CD4-positive, alpha-beta memory T cell (primary cell): ENCODE measurements around the gene AK9. TPM values are rescaled to one million over a fixed set of nuclear protein-coding genes. Genes with fewer than 3 reads are reported as not detected.

ENCODE experiments used
- CTCF ChIA-PET: fragments of 350-600 bp; sonication (Branson Sonifier 250); formaldehyde crosslinking; loops from one replicate; lab custom pipeline; 2021; ENCODE audit warnings: inconsistent platforms; ENCODE audit not compliant: partially characterized antibody; lab: Charles Lee
- POLR2A ChIA-PET: fragments of 350-600 bp; sonication (Branson Sonifier 250); formaldehyde crosslinking; loops from one replicate; lab custom pipeline; 2021; ENCODE audit not compliant: partially characterized antibody; lab: Charles Lee
- DNase-seq, 5 donors: peaks; one replicate each; pipeline versions ENCODE4 v3.0.0 to v3.0.0-alpha.2; 2020 to 2022; ENCODE audit warnings: mixed read lengths in 1 of 5
- H3K27ac ChIP-seq: one replicate; pipeline ENCODE4 v1.7.0; 2013; ENCODE audit warnings: low read depth, low read length
- H3K27me3 ChIP-seq: 2 replicates; pipeline ENCODE4 v1.7.0; 2013; ENCODE audit warnings: mild to moderate bottlenecking, low read length, moderate library complexity; ENCODE audit not compliant: insufficient read depth
- H3K36me3 ChIP-seq: 2 replicates; pipeline ENCODE4 v1.7.0; 2013; ENCODE audit warnings: mild to moderate bottlenecking, low read length, moderate library complexity; ENCODE audit not compliant: insufficient read depth
- H3K4me1 ChIP-seq: 2 replicates; pipeline ENCODE4 v1.7.0; 2013; ENCODE audit warnings: mild to moderate bottlenecking, low read length, moderate library complexity; ENCODE audit not compliant: insufficient read depth
- H3K4me3 ChIP-seq, 2 donors: one replicate each; pipeline ENCODE4 v1.7.0; 2013; ENCODE audit warnings: low read length in 2 of 2, mild to moderate bottlenecking in 1 of 2
- H3K9me3 ChIP-seq, 2 donors: one replicate each; pipeline ENCODE4 v1.7.0; 2013; ENCODE audit warnings: low read length in 2 of 2, control low read depth in 1 of 2; ENCODE audit not compliant: control insufficient read depth in 1 of 2
- H3K27ac Mint-ChIP-seq, 7 donors: one replicate each; pipeline ENCODE4 v1.8.0; 2020 to 2021; ENCODE audit warnings: mixed read lengths in 7 of 7, mild to moderate bottlenecking in 6 of 7, inconsistent platforms in 3 of 7, moderate library complexity in 3 of 7
- H3K27me3 Mint-ChIP-seq, 2 donors: one replicate each; pipeline ENCODE4 v1.8.0; 2020 to 2021; ENCODE audit warnings: mixed read lengths in 2 of 2
- H3K36me3 Mint-ChIP-seq, 2 donors: one replicate each; pipeline ENCODE4 v1.8.0; 2020 to 2021; ENCODE audit warnings: mixed read lengths in 2 of 2, inconsistent platforms in 1 of 2, mild to moderate bottlenecking in 1 of 2
- H3K4me1 Mint-ChIP-seq, 4 donors: one replicate each; pipeline ENCODE4 v1.8.0; 2020 to 2021; ENCODE audit warnings: mixed read lengths in 4 of 4, mild to moderate bottlenecking in 1 of 4
- H3K4me3 Mint-ChIP-seq, 8 donors: one replicate each; pipeline ENCODE4 v1.8.0; 2020 to 2021; ENCODE audit warnings: mixed read lengths in 8 of 8, mild to moderate bottlenecking in 7 of 8, moderate library complexity in 6 of 8, inconsistent platforms in 3 of 8
- H3K9me3 Mint-ChIP-seq, 8 donors: one replicate each; pipeline ENCODE4 v1.8.0; 2020 to 2021; ENCODE audit warnings: mixed read lengths in 8 of 8, mild to moderate bottlenecking in 5 of 8, inconsistent platforms in 3 of 8, moderate library complexity in 1 of 8
- intact Hi-C: fragments of 100-400 bp; cut with micrococcal nuclease; formaldehyde crosslinking; loops from one replicate; pipeline ENCODE4 v1.15.1; 2023
- polyA plus RNA-seq, 2 donors: library from polyadenylated mRNA; unstranded; fragments of 300-500 nt; fragmentation: Illumina TruSeq; gene quantifications; one replicate each; pipeline ENCODE4 v1.2.3, GENCODE V29; 2021
- total RNA-seq, 2 experiments: library from RNA; stranded (reverse); gene quantifications; one replicate each; pipeline ENCODE4 v1.2.3, GENCODE V29; 2021

The AK9 gene
- total and polyA plus RNA-seq, 4 experiments from 2014 or later = 5.1 to 18.4 (median 12.5) TPM

GRCh38 chr6:109449064-109449794, 241.8 kb downstream of the AK9 start:
- no peak overlapping the region for H3K27ac ChIP-seq
- Mint-ChIP-seq H3K27ac (peak overlapping the region; percentile 73 to 93 (median 85)), H3K9me3 (peaks cover 0 to 1% (median 0%) of the 10 kb centered on the region in 8 donors), H3K4me3 (peak overlapping the region in 6 of 8 donors; percentile 3 to 71 (median 64)), H3K36me3 (peaks cover 18 to 40% of the 10 kb centered on the region in 2 donors), H3K27me3 (no peaks in the 10 kb centered on the region), H3K4me1 (peaks cover 24 to 56% (median 42%) of the 10 kb centered on the region in 4 donors)
- ChIA-PET POLR2A (interaction anchor here (0.9 to 13.4 kb wide), 10 partner anchors 5 to 591 kb away, joined by 3 to 220 read pairs (median 6); partner anchors contain the start of genes CD164, MICAL1, PPIL6 and SMPD2), CTCF (interaction anchor here (0.8 to 8.6 kb wide), 5 partner anchors 6 to 261 kb away, joined by 3 to 70 read pairs (median 4); partner anchors contain the start of genes PPIL6 and SMPD2)
- DNase-seq = no peak
- intact Hi-C loops = no loop called here
- H3K9me3 ChIP-seq = no peaks in the 10 kb centered on the region
- H3K27me3 ChIP-seq = no peaks in the 10 kb centered on the region
- no peak overlapping the region for H3K4me3 ChIP-seq
- peaks cover 27% of the 10 kb centered on the region for H3K36me3 ChIP-seq
- H3K4me1 ChIP-seq = peaks cover 58% of the 10 kb centered on the region

- no peaks in the 10 kb centered on the region for H3K9me3 ChIP-seq
- H3K4me1 ChIP-seq = peaks cover 52% of the 10 kb centered on the region
- no peak for DNase-seq
- H3K27me3 ChIP-seq = no peaks in the 10 kb centered on the region
- intact Hi-C loops = no loop called here
- no peak overlapping the region for H3K4me3 ChIP-seq
- CTCF ChIA-PET = interaction anchor here (0.8 to 2.0 kb wide), 2 partner anchors 33 to 65 kb away, joined by 4 read pairs; no protein-coding TSS in a partner anchor
- H3K27ac ChIP-seq = no peak overlapping the region
- Mint-ChIP-seq H3K27me3 (no peaks in the 10 kb centered on the region), H3K27ac (peak overlapping the region; percentile 63 to 93 (median 81)), H3K4me1 (peaks cover 20 to 50% (median 38%) of the 10 kb centered on the region in 4 donors), H3K36me3 (peaks cover 18 to 45% of the 10 kb centered on the region in 2 donors), H3K4me3 (no peak overlapping the region), H3K9me3 (peaks cover 0 to 1% (median 0%) of the 10 kb centered on the region in 8 donors)
- POLR2A ChIA-PET = interaction anchor here (1.5 to 13.4 kb wide), 4 partner anchors 6 to 591 kb away, joined by 4 to 220 read pairs (median 124); partner anchors contain the start of genes CD164, MICAL1 and ZBTB24
- peaks cover 31% of the 10 kb centered on the region for H3K36me3 ChIP-seq
These were observed 242.4 kb downstream of the AK9 start for GRCh38 chr6:109448615-109449014.

GRCh38 chr6:109447878-109448555, 243.0 kb downstream of the AK9 start:
- H3K27me3 ChIP-seq = no peaks in the 10 kb centered on the region
- Mint-ChIP-seq H3K36me3 (peaks cover 18 to 51% of the 10 kb centered on the region in 2 donors), H3K27ac (peak overlapping the region; percentile 63 to 93 (median 81)), H3K27me3 (no peaks in the 10 kb centered on the region), H3K4me1 (peaks cover 20 to 55% (median 35%) of the 10 kb centered on the region in 4 donors), H3K9me3 (peaks cover 0 to 1% (median 0%) of the 10 kb centered on the region in 8 donors), H3K4me3 (no peak overlapping the region)
- H3K4me3 ChIP-seq = no peak overlapping the region
- DNase-seq = no peak
- no peak overlapping the region for H3K27ac ChIP-seq
- no peaks in the 10 kb centered on the region for H3K9me3 ChIP-seq
- intact Hi-C loops = no loop called here
- peaks cover 31% of the 10 kb centered on the region for H3K36me3 ChIP-seq
- H3K4me1 ChIP-seq = peaks cover 46% of the 10 kb centered on the region
- ChIA-PET CTCF (interaction anchor here (0.8 to 2.0 kb wide), 4 partner anchors 28 to 65 kb away, joined by 4 to 5 read pairs (median 4); no protein-coding TSS in a partner anchor), POLR2A (interaction anchor here (1.5 to 13.4 kb wide), 4 partner anchors 6 to 592 kb away, joined by 4 to 220 read pairs (median 124); partner anchors contain the start of genes CD164, MICAL1 and ZBTB24)

- H3K4me1 Mint-ChIP-seq = peaks cover 23 to 57% (median 35%) of the 10 kb centered on the region in 4 donors
- H3K27me3 Mint-ChIP-seq = no peaks in the 10 kb centered on the region
- ChIA-PET POLR2A (interaction anchor here (1.0 to 10.9 kb wide), 3 partner anchors 7 to 433 kb away, joined by 6 to 220 read pairs (median 100); partner anchors contain the start of genes MICAL1 and ZBTB24), CTCF (interaction anchor here (0.8 to 1.5 kb wide), 2 partner anchors 27 to 64 kb away, joined by 4 to 5 read pairs; no protein-coding TSS in a partner anchor)
- Histone ChIP-seq H3K27me3 (no peaks in the 10 kb centered on the region), H3K36me3 (peaks cover 29% of the 10 kb centered on the region), H3K27ac (no peak overlapping the region), H3K4me1 (peaks cover 44% of the 10 kb centered on the region), H3K4me3 (no peak overlapping the region), H3K9me3 (no peaks in the 10 kb centered on the region)
- peaks cover 0 to 1% (median 0%) of the 10 kb centered on the region in 8 donors for H3K9me3 Mint-ChIP-seq
- peak overlapping the region in 1 of 7 donors; percentile 81 for H3K27ac Mint-ChIP-seq
- peaks cover 18 to 52% of the 10 kb centered on the region in 2 donors for H3K36me3 Mint-ChIP-seq
- intact Hi-C loops = no loop called here
- no peak for DNase-seq
- no peak overlapping the region for H3K4me3 Mint-ChIP-seq
These were observed 243.9 kb downstream of the AK9 start for GRCh38 chr6:109447087-109447486.

GRCh38 chr6:109446541-109446940, 244.5 kb downstream of the AK9 start:
- intact Hi-C loops = no loop called here

GRCh38 chr6:109446072-109446471, 244.9 kb downstream of the AK9 start:
- Mint-ChIP-seq H3K9me3 (peaks cover 0 to 1% (median 0%) of the 10 kb centered on the region in 8 donors), H3K27ac (peak overlapping the region in 5 of 7 donors; percentile 2 to 81 (median 68)), H3K4me3 (no peak overlapping the region), H3K27me3 (no peaks in the 10 kb centered on the region), H3K36me3 (peaks cover 18 to 60% of the 10 kb centered on the region in 2 donors), H3K4me1 (peaks cover 33 to 60% (median 40%) of the 10 kb centered on the region in 4 donors)
- Histone ChIP-seq H3K27me3 (no peaks in the 10 kb centered on the region), H3K9me3 (no peaks in the 10 kb centered on the region), H3K4me1 (peaks cover 47% of the 10 kb centered on the region), H3K36me3 (peaks cover 21% of the 10 kb centered on the region), H3K27ac (no peak overlapping the region), H3K4me3 (no peak overlapping the region)
- ChIA-PET POLR2A (interaction anchor here (1.1 to 10.9 kb wide), 3 partner anchors 8 to 63 kb away, joined by 5 to 220 read pairs (median 100); partner anchors contain the start of genes CD164, MICAL1 and ZBTB24), CTCF (interaction anchor here (1.3 to 5.8 kb wide), 3 partner anchors 8 to 51 kb away, joined by 3 to 70 read pairs (median 3); partner anchors contain the start of genes MICAL1 and ZBTB24)
- no peak for DNase-seq
- intact Hi-C loops = no loop called here

More at GRCh38 chr6:109446541-109446940, 244.5 kb downstream of the AK9 start:
- Histone ChIP-seq H3K27ac (no peak overlapping the region), H3K4me1 (peaks cover 44% of the 10 kb centered on the region), H3K36me3 (peaks cover 23% of the 10 kb centered on the region), H3K27me3 (no peaks in the 10 kb centered on the region), H3K9me3 (no peaks in the 10 kb centered on the region), H3K4me3 (no peak overlapping the region)
- DNase-seq = no peak
- peak overlapping the region in 6 of 7 donors; percentile 2 to 81 (median 68) for H3K27ac Mint-ChIP-seq
- ChIA-PET POLR2A (interaction anchor here (1.0 to 10.9 kb wide), 4 partner anchors 8 to 433 kb away, joined by 5 to 220 read pairs (median 53); partner anchors contain the start of genes CD164, MICAL1 and ZBTB24), CTCF (interaction anchor here (1.3 to 1.5 kb wide), 2 partner anchors 50 to 64 kb away, joined by 3 to 5 read pairs; no protein-coding TSS in a partner anchor)
- H3K36me3 Mint-ChIP-seq = peaks cover 18 to 55% of the 10 kb centered on the region in 2 donors
- peaks cover 0 to 1% (median 0%) of the 10 kb centered on the region in 8 donors for H3K9me3 Mint-ChIP-seq
- no peaks in the 10 kb centered on the region for H3K27me3 Mint-ChIP-seq
- H3K4me3 Mint-ChIP-seq = no peak overlapping the region
- H3K4me1 Mint-ChIP-seq = peaks cover 29 to 57% (median 37%) of the 10 kb centered on the region in 4 donors
